Suprapubic skin (tissue), 4 donors: Measurements from ENCODE around the gene PRKCE. TPM values are rescaled to one million over a fixed set of nuclear protein-coding genes. Genes with fewer than 3 reads are reported as not detected.

Source experiments
- DNase-seq, 2 donors: peaks; one replicate each; pipeline ENCODE4 v3.0.0-alpha.2; 2019; ENCODE audit warnings: low spot score in 2 of 2
- H3K27ac ChIP-seq: fragments of 200-600 bp; sonication (generic); one replicate; pipeline ENCODE4 v1.5.1; 2019
- H3K27me3 ChIP-seq: fragments of 200-600 bp; sonication (generic); one replicate; pipeline ENCODE4 v1.5.1; 2019
- H3K36me3 ChIP-seq: fragments of 200-600 bp; sonication (generic); one replicate; pipeline ENCODE4 v1.5.1; 2019
- H3K4me1 ChIP-seq: fragments of 200-600 bp; sonication (generic); one replicate; pipeline ENCODE4 v1.5.1; 2019
- H3K4me3 ChIP-seq: fragments of 200-600 bp; sonication (generic); one replicate; pipeline ENCODE4 v1.5.1; 2019; ENCODE audit warnings: mild to moderate bottlenecking
- H3K9me3 ChIP-seq: fragments of 200-600 bp; sonication (generic); one replicate; pipeline ENCODE4 v1.5.1; 2019
- EP300 ChIP-seq: sonication (generic); formaldehyde crosslinking; IDR thresholded peaks from one replicate; pipeline ENCODE4 v1.6.1; 2017; ENCODE audit warnings: antibody characterized with exemption
- POLR2A ChIP-seq, 2 donors: fragments of 450-650 bp; IDR thresholded peaks; one replicate each; pipeline ENCODE4 v1.6.1; 2017; ENCODE audit warnings: antibody characterized with exemption in 2 of 2, mild to moderate bottlenecking in 2 of 2, moderate library complexity in 2 of 2
- POLR2AphosphoS5 ChIP-seq, 3 donors: sonication (generic); formaldehyde crosslinking; IDR thresholded peaks; one replicate each; pipeline ENCODE4 v1.6.1; 2017; ENCODE audit warnings: antibody characterized with exemption in 3 of 3
- WGBS: methylation state at CpG from one replicate; pipeline ENCODE4 v1.1.5; 2018; 5-methylcytosine and 5-hydroxymethylcytosine counted together
- total RNA-seq, 4 donors: library from RNA; depleted of rRNA; stranded (reverse); fragments of >200 nt; gene quantifications; one replicate each; pipeline ENCODE4 v1.1.0, GENCODE V29; 2016
- TF ChIP-seq, protein P1 (sequence below), 2 donors: fragments of 200-600 bp in 1 of 2; fragments of 450-650 bp in 1 of 2; sonication (generic) in 1 of 2; IDR thresholded peaks; one replicate each; pipeline ENCODE4 v1.5.1; 2016 to 2019; ENCODE audit warnings: antibody characterized with exemption in 2 of 2, mild to moderate bottlenecking in 1 of 2, moderate library complexity in 1 of 2

Gene PRKCE
- total RNA-seq, 4 donors from 2014 or later, result 7.9 to 18.3 (median 12.5) TPM

DNA sequence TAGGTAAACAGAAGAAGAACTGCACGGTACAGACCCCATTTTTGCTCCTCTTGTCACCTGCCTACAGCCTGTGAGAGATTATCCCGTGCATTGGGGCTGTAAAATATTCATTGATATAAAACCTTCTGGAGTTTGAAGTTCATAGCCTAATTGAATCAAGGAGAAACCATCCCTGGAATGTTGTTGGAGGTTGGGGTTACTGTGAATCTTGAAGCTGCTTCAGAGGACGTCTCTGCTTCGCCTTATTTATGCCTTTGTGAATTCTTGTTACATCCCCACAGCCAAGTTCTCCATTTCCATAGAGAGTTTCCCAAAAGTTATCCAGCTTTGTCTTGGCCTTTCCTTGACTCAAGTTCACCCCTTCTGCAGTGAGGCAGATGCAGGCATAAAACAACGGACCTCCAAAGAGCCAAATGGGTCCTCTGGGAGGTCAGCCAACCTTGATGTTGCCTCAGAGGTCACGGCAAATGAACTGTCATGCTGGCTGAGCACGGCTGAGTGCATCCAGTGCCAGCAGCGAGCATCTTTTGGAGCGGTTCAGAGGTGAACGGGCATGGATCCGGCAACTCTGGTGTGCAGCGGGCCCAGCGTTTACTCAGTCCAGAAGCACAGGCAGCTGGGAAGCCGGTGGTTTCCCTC lies 317.6 kb downstream of the PRKCE start:
- H3K9me3 ChIP-seq, result no peaks in the 10 kb centered on the region
- no peaks in the 10 kb centered on the region for H3K27me3 ChIP-seq
- no peak for DNase-seq
- H3K4me1 ChIP-seq, result peaks cover 11% of the 10 kb centered on the region
- 74% methylated on average over 14 of the region's 14 CpGs for WGBS
- TF ChIP-seq POLR2AphosphoS5 (IDR thresholded peaks at IDR 0.05) (no peak), POLR2A (IDR thresholded peaks at IDR 0.05) (no peak), EP300 (no peak)
- TF ChIP-seq, protein P1, sequence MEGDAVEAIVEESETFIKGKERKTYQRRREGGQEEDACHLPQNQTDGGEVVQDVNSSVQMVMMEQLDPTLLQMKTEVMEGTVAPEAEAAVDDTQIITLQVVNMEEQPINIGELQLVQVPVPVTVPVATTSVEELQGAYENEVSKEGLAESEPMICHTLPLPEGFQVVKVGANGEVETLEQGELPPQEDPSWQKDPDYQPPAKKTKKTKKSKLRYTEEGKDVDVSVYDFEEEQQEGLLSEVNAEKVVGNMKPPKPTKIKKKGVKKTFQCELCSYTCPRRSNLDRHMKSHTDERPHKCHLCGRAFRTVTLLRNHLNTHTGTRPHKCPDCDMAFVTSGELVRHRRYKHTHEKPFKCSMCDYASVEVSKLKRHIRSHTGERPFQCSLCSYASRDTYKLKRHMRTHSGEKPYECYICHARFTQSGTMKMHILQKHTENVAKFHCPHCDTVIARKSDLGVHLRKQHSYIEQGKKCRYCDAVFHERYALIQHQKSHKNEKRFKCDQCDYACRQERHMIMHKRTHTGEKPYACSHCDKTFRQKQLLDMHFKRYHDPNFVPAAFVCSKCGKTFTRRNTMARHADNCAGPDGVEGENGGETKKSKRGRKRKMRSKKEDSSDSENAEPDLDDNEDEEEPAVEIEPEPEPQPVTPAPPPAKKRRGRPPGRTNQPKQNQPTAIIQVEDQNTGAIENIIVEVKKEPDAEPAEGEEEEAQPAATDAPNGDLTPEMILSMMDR (IDR thresholded peaks at IDR 0.05), result no peak
- H3K27ac ChIP-seq, result no peak overlapping the region
- no peaks in the 10 kb centered on the region for H3K36me3 ChIP-seq
- H3K4me3 ChIP-seq, result no peak overlapping the region

DNA sequence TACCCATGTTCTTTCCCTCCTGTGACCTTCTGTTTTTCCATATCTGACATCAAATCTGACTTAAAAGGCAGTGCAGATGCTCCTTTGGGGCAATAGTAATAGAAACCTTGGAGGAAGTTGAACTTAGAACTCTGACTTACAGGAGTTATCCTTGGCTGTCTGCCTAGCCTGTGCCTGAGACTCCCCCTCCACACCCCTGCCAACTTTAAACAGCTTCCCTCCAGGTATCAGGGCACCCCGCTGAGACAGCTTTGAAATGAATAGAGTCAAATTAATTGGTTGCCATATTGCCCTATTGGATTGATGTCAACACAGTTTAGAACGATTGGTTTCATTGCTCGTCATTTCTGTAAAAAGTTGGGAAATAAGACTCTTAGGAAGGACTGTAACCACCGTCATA lies 322.0 kb downstream of the PRKCE start:
- Histone ChIP-seq H3K36me3 (no peaks in the 10 kb centered on the region), H3K27me3 (no peaks in the 10 kb centered on the region), H3K27ac (no peak overlapping the region), H3K9me3 (no peaks in the 10 kb centered on the region), H3K4me1 (no peaks in the 10 kb centered on the region), H3K4me3 (no peak overlapping the region)
- TF ChIP-seq POLR2AphosphoS5 (IDR thresholded peaks at IDR 0.05), result no peak
- TF ChIP-seq EP300, result no peak
- TF ChIP-seq, protein P1 (IDR thresholded peaks at IDR 0.05), result no peak
- no peak for TF ChIP-seq POLR2A (IDR thresholded peaks at IDR 0.05)
- WGBS, result 91% methylated on average over 4 of the region's 4 CpGs
- no peak for DNase-seq

DNA sequence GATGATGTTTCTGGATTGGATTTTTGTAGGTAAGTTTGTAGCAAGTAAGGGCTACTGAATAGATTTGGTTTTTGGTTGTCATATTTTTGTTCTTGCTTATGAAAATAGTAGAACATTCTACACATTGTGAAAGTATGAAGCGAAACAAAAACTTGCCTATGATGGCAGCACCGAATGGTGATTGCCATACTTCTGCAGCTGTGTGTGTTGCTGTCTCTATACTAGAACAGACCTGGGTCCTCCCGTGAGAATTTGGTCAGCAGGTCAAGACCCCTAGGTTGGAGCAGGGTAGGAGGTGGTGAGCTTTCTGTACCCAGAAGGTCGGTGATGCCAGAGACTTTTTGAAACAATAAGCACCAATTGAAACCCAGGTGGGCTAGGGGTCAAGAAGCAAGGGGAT lies 322.6 kb downstream of the PRKCE start:
- DNase-seq, result no peak
- TF ChIP-seq POLR2A (IDR thresholded peaks at IDR 0.05), result no peak
- no peak for TF ChIP-seq POLR2AphosphoS5 (IDR thresholded peaks at IDR 0.05)
- no peak for TF ChIP-seq EP300
- TF ChIP-seq, protein P1 (IDR thresholded peaks at IDR 0.05), result no peak
- Histone ChIP-seq H3K4me1 (no peaks in the 10 kb centered on the region), H3K9me3 (no peaks in the 10 kb centered on the region), H3K27me3 (no peaks in the 10 kb centered on the region), H3K4me3 (no peak overlapping the region), H3K27ac (no peak overlapping the region), H3K36me3 (no peaks in the 10 kb centered on the region)
- WGBS, result 98% methylated on average over 4 of the region's 4 CpGs

DNA sequence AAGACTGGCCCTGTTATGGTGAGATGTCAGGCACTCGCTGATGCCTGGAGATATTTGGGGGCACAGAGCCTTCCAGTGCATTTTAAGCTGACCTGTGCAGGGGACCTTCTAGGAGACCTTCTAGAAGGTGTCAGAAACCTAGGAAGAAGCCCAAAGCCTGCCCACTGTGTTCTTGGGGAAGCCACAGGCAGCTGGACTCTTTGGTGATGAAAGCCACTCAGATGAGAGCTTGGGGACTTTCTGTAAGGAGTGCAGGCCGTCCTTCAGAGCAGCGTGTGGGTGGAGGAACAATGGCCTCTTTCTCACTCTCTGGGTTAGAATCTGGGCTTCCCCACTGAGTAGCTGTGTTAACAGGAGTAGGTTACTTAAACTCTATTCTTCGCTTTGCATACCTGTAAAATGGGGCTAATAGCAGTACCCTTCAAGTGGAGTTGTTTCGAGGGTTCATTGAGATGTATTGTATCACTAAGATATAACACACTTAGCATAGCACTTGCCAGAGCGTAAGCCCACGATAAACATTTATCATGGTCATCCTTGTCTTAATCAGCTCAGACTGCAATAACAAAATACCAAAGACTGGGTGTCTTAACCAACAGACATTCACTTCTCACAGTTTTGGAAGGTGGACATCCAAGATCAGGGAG lies 323.4 kb downstream of the PRKCE start:
- H3K4me3 ChIP-seq, result no peak overlapping the region
- H3K9me3 ChIP-seq, result no peaks in the 10 kb centered on the region
- 72% methylated on average over 7 of the region's 7 CpGs for WGBS
- no peaks in the 10 kb centered on the region for H3K36me3 ChIP-seq
- no peaks in the 10 kb centered on the region for H3K27me3 ChIP-seq
- TF ChIP-seq POLR2AphosphoS5 (IDR thresholded peaks at IDR 0.05), result no peak
- TF ChIP-seq POLR2A (IDR thresholded peaks at IDR 0.05), result no peak
- no peaks in the 10 kb centered on the region for H3K4me1 ChIP-seq
- H3K27ac ChIP-seq, result no peak overlapping the region
- DNase-seq, result no peak

DNA sequence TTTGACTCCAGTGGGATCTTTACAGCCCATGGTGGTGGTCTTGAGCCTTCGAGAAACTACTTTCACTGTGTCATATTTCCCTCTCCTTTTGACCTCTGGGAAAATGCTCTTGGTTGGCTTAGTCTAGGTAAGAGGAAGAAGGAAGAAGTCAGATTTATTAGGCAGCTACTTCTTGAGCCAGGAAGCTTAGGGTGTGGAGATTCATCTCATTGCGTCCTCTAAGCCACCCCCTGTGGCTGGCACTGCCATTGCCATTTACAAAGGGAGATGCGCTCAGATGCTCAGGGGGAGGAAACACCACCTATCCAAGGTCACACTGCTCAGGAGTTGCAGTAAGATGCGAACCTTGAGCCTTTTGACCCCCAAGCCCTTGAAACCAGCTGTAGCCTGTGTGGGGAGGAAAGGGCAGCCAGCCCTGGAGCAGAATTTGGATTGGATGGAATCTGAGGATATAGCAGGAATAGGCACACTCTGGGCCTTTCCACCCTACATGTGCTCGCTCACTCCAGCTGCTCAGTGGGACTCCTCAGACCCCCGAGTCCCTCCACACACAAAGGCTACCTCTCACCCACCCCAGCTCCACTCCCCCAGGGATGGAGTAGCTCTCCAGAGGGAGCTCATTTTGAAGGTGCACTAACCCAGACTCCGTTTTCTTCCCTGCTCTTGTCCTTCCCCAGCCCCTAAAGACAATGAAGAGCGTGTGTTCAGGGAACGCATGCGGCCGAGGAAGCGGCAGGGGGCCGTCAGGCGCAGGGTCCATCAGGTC lies 324.5 kb downstream of the PRKCE start:
- Histone ChIP-seq H3K27me3 (no peaks in the 10 kb centered on the region), H3K4me3 (no peak overlapping the region), H3K27ac (no peak overlapping the region), H3K9me3 (no peaks in the 10 kb centered on the region), H3K4me1 (no peaks in the 10 kb centered on the region), H3K36me3 (no peaks in the 10 kb centered on the region)
- WGBS, result 90% methylated on average over 14 of the region's 14 CpGs
- no peak for DNase-seq
- TF ChIP-seq EP300 (no peak), POLR2AphosphoS5 (IDR thresholded peaks at IDR 0.05) (no peak), POLR2A (IDR thresholded peaks at IDR 0.05) (no peak)
- TF ChIP-seq, protein P1 (IDR thresholded peaks at IDR 0.05), result no peak
